Left ventricle myocardium inferior (tissue), 1 donor: Measurements from ENCODE around the gene CNFN. TPM values are rescaled to one million over a fixed set of nuclear protein-coding genes. Genes with fewer than 3 reads are reported as not detected.

Experiments
- DNase-seq: peaks from one replicate; pipeline ENCODE4 v3.0.0-alpha.2; 2020
- H3K27ac ChIP-seq: fragments of 200-600 bp; replicated peaks from 2 replicates; pipeline ENCODE4 v1.8.0; 2021
- H3K27me3 ChIP-seq: fragments of 200-600 bp; 2 replicates; pipeline ENCODE4 v1.8.0; 2021; ENCODE audit warnings: low read depth
- H3K36me3 ChIP-seq: fragments of 200-600 bp; 2 replicates; pipeline ENCODE4 v1.8.0; 2021
- H3K4me1 ChIP-seq: fragments of 200-600 bp; 2 replicates; pipeline ENCODE4 v1.8.0; 2021
- H3K4me3 ChIP-seq: fragments of 200-600 bp; 2 replicates; pipeline ENCODE4 v1.8.0; 2021; ENCODE audit warnings: mild to moderate bottlenecking, moderate library complexity
- H3K9me3 ChIP-seq: fragments of 200-600 bp; replicated peaks from 2 replicates; pipeline ENCODE4 v1.8.0; 2021
- CTCF ChIP-seq: fragments of 200-600 bp; IDR thresholded peaks from 2 replicates; pipeline ENCODE4 v1.8.0; 2021; ENCODE audit warnings: antibody characterized with exemption, mild to moderate bottlenecking, borderline replicate concordance
- intact Hi-C: fragments of 100-400 bp; cut with micrococcal nuclease; formaldehyde crosslinking; loops from one replicate; pipeline ENCODE4 v1.11.0; 2022
- total RNA-seq: library from RNA; stranded (reverse); fragmentation: NEBNext Ultra II Directional; extraction: Animal tissue kit (Norgen Biotek cat#: 25700); gene quantifications from one replicate; pipeline ENCODE4 v1.2.1, GENCODE V29; 2021
- donor health status: DM: no; HTN: yes; CAD: no; lungs with severe emphysema.

CNFN gene
- total RNA-seq, 1 donor from 2014 or later, result 0.49 TPM

- Histone ChIP-seq H3K27me3 (no peaks in the 10 kb centered on the region), H3K4me3 (no peak overlapping the region), H3K9me3 (no peaks in the 10 kb centered on the region), H3K4me1 (peaks cover 44% of the 10 kb centered on the region), H3K36me3 (peaks cover 48% of the 10 kb centered on the region), H3K27ac (peak overlapping the region; percentile 75)
- no peak for DNase-seq
- intact Hi-C loops, result no loop called here
- TF ChIP-seq CTCF, result no peak
Observed at GRCh38 chr19:42410371-42410770, 20.3 kb upstream of the CNFN start.

- Histone ChIP-seq H3K36me3 (peaks cover 50% of the 10 kb centered on the region), H3K27ac (peak overlapping the region; percentile 75), H3K27me3 (no peaks in the 10 kb centered on the region), H3K4me1 (peaks cover 44% of the 10 kb centered on the region), H3K4me3 (no peak overlapping the region), H3K9me3 (no peaks in the 10 kb centered on the region)
- DNase-seq, result peak; percentile 55
- intact Hi-C loops, result no loop called here
- TF ChIP-seq CTCF, result no peak
Observed at GRCh38 chr19:42409477-42409876, 19.4 kb upstream of the CNFN start.

GRCh38 chr19:42407816-42408175 is 17.7 kb upstream of the CNFN start:
- no peaks in the 10 kb centered on the region for H3K9me3 ChIP-seq
- DNase-seq, result no peak
- H3K4me1 ChIP-seq, result peaks cover 40% of the 10 kb centered on the region
- intact Hi-C loops, result no loop called here
- H3K36me3 ChIP-seq, result peaks cover 44% of the 10 kb centered on the region
- no peak overlapping the region for H3K27ac ChIP-seq
- no peak for TF ChIP-seq CTCF
- no peak overlapping the region for H3K4me3 ChIP-seq
- no peaks in the 10 kb centered on the region for H3K27me3 ChIP-seq

GRCh38 chr19:42407085-42407815 is 17.2 kb upstream of the CNFN start:
- H3K36me3 ChIP-seq, result peaks cover 44% of the 10 kb centered on the region
- H3K9me3 ChIP-seq, result no peaks in the 10 kb centered on the region
- TF ChIP-seq CTCF, result no peak
- peaks cover 39% of the 10 kb centered on the region for H3K4me1 ChIP-seq
- intact Hi-C loops, result no loop called here
- H3K27me3 ChIP-seq, result no peaks in the 10 kb centered on the region
- DNase-seq, result no peak
- H3K27ac ChIP-seq, result no peak overlapping the region
- no peak overlapping the region for H3K4me3 ChIP-seq

- H3K36me3 ChIP-seq, result peaks cover 44% of the 10 kb centered on the region
- intact Hi-C loops, result no loop called here
- H3K4me3 ChIP-seq, result no peak overlapping the region
- H3K27ac ChIP-seq, result no peak overlapping the region
- no peaks in the 10 kb centered on the region for H3K9me3 ChIP-seq
- no peaks in the 10 kb centered on the region for H3K27me3 ChIP-seq
- no peak for DNase-seq
- peaks cover 40% of the 10 kb centered on the region for H3K4me1 ChIP-seq
- TF ChIP-seq CTCF, result no peak
Observed at GRCh38 chr19:42406111-42406510, 16.0 kb upstream of the CNFN start.
